Activated CD4-positive, alpha-beta T cell treated with anti-CD3 and anti-CD28 coated beads, Interleukin-2, amount 50 U/mL, for 16 hours (primary cell): ENCODE results near the gene PRRC2C.

Experiments
- DNase-seq: peaks from one replicate; pipeline ENCODE4 v3.0.0-alpha.2; 2020

Gene PRRC2C

GRCh38 chr1:171641076-171641864, 155.9 kb downstream of the PRRC2C start:
- no peak for DNase-seq

GRCh38 chr1:171642197-171642596, 156.9 kb downstream of the PRRC2C start:
- no peak for DNase-seq
